Fibroblast of lung (primary cell): ENCODE measurements around the gene NSRP1.

ENCODE experiments used
- CTCF ChIP-seq, 2 donors: IDR thresholded peaks in 1 of 2; conservative IDR thresholded peaks in 1 of 2; 1 replicate in 1 of 2; 2 replicates in 1 of 2; pipeline ENCODE4 v1.5.1; 2011 to 2012; ENCODE audit warnings: low read length in 2 of 2, control low read depth in 1 of 2, inconsistent platforms in 1 of 2, low read depth in 1 of 2, mild to moderate bottlenecking in 1 of 2
- EZH2 ChIP-seq: IDR thresholded peaks from 2 replicates; pipeline ENCODE4 v1.5.1; 2012; ENCODE audit warnings: low read length, control low read depth, mild to moderate bottlenecking; ENCODE audit errors: missing control alignments

GRCh38 chr17:30091121-30091670 lies 25.4 kb upstream of the NSRP1 start:
- TF ChIP-seq CTCF (conservative IDR thresholded peaks at IDR 0.05 in 1 of 2, IDR thresholded peaks at IDR 0.05 in 1 of 2; ENCODE audit: low read depth in 1 of 2, low read length in 2 of 2) (no peak), EZH2 (no peak)
